GM21737 (cell line): ENCODE data around the gene SDC1.

Experiments
- ATAC-seq: cut with Tn5 transposase; IDR thresholded peaks from one replicate; pipeline ENCODE4 v1.9.1; 2021; ENCODE audit warnings: mild to moderate bottlenecking, moderate library complexity; ENCODE audit not compliant: unreplicated experiment

The SDC1 gene

GRCh38 chr2:20215183-20216040 is 9.5 kb downstream of the SDC1 start:
- no peak for ATAC-seq

GRCh38 chr2:20214566-20215182 is 10.3 kb downstream of the SDC1 start:
- ATAC-seq, result no peak

- no peak for ATAC-seq
These were observed 11.0 kb downstream of the SDC1 start for GRCh38 chr2:20213651-20214565.

GRCh38 chr2:20212871-20213503 is 11.9 kb downstream of the SDC1 start:
- no peak for ATAC-seq

GRCh38 chr2:20212459-20212870 is 12.5 kb downstream of the SDC1 start:
- ATAC-seq, result no peak

GRCh38 chr2:20211860-20212458 is 13.0 kb downstream of the SDC1 start:
- no peak for ATAC-seq

- no peak for ATAC-seq
These were observed 13.5 kb downstream of the SDC1 start for GRCh38 chr2:20211420-20211819.

GRCh38 chr2:20210462-20210861 is 14.5 kb downstream of the SDC1 start:
- no peak for ATAC-seq

GRCh38 chr2:20209373-20210109 is 15.4 kb downstream of the SDC1 start:
- ATAC-seq, result no peak

GRCh38 chr2:20208476-20208859 is 16.5 kb downstream of the SDC1 start:
- no peak for ATAC-seq

- peak; percentile 71 for ATAC-seq
These were observed 17.9 kb downstream of the SDC1 start for GRCh38 chr2:20207051-20207450.

GRCh38 chr2:20205915-20206524 is 18.9 kb downstream of the SDC1 start:
- ATAC-seq, result no peak

- no peak for ATAC-seq
These were observed 19.9 kb downstream of the SDC1 start for GRCh38 chr2:20205069-20205468.

- no peak for ATAC-seq
These were observed 21.3 kb downstream of the SDC1 start for GRCh38 chr2:20203521-20204225.

- no peak for ATAC-seq
These were observed 21.9 kb downstream of the SDC1 start for GRCh38 chr2:20203072-20203471.

GRCh38 chr2:20201671-20202070 is 23.3 kb downstream of the SDC1 start:
- no peak for ATAC-seq

- ATAC-seq, result no peak
These were observed 24.0 kb downstream of the SDC1 start for GRCh38 chr2:20200697-20201555.
